WTC11 (cell line): ENCODE data around the gene SPEF1.

Source experiments
- ATF6 ChIP-seq: sonication (generic); formaldehyde crosslinking; IDR thresholded peaks from 2 replicates; pipeline ENCODE4 v1.8.1; 2023; ENCODE audit warnings: mild to moderate bottlenecking, missing genetic modification reagents
- CTCF ChIP-seq: fragments of 200-600 bp; IDR thresholded peaks from 2 replicates; pipeline ENCODE4 v1.8.0; 2022; ENCODE audit warnings: antibody characterized with exemption
- NR1H2 ChIP-seq: sonication (generic); formaldehyde crosslinking; IDR thresholded peaks from 2 replicates; pipeline ENCODE4 v1.9.0; 2021; ENCODE audit warnings: mild to moderate bottlenecking, moderate library complexity, missing genetic modification reagents
- OVOL2 ChIP-seq: fragments of 250-450 bp; sonication (Bioruptor Pico); IDR thresholded peaks from 2 replicates; pipeline ENCODE4 v1.9.0; 2021; ENCODE audit warnings: mild to moderate bottlenecking, borderline replicate concordance
- STAT6 ChIP-seq: sonication (generic); formaldehyde crosslinking; conservative IDR thresholded peaks from 2 replicates; pipeline ENCODE4 v1.8.1; 2023; ENCODE audit warnings: mild to moderate bottlenecking, low read depth, missing genetic modification reagents, moderate library complexity

GRCh38 chr20:3803289-3803688 lies 22.0 kb upstream of the SPEF1 start:
- TF ChIP-seq CTCF (no peak), NR1H2 (CRISPR knock-in tag) (no peak), ATF6 (CRISPR knock-in tag) (no peak), STAT6 (CRISPR knock-in tag) (no peak), OVOL2 (CRISPR knock-in tag) (no peak)
